ENCODE measurements around the gene ZNF217.

DNA sequence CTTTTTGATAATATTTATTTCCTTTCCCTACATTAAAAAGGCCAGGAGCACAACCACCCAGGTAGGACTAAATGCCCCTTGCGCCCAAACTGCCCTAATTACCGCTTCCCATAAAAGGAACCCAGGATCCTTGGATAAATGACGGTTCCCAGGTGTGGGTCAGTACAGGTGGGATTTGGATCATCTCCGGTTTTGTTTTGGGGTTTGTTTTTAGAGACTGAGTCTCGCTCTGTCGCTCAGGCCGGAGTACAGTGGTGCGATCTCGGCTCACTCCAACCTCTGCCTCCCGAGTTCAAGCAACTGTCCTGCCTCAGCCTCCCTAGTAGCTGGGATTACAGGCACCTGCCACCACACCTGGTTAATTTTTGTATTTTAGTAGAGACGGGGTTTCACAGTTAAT lies 28.4 kb downstream of the ZNF217 start:
- TF ChIP-seq, protein P1, sequence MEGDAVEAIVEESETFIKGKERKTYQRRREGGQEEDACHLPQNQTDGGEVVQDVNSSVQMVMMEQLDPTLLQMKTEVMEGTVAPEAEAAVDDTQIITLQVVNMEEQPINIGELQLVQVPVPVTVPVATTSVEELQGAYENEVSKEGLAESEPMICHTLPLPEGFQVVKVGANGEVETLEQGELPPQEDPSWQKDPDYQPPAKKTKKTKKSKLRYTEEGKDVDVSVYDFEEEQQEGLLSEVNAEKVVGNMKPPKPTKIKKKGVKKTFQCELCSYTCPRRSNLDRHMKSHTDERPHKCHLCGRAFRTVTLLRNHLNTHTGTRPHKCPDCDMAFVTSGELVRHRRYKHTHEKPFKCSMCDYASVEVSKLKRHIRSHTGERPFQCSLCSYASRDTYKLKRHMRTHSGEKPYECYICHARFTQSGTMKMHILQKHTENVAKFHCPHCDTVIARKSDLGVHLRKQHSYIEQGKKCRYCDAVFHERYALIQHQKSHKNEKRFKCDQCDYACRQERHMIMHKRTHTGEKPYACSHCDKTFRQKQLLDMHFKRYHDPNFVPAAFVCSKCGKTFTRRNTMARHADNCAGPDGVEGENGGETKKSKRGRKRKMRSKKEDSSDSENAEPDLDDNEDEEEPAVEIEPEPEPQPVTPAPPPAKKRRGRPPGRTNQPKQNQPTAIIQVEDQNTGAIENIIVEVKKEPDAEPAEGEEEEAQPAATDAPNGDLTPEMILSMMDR (IDR thresholded peaks at IDR 0.05), result no peak
- TF ChIP-seq POLR2A (IDR thresholded peaks at IDR 0.05) (no peak), POLR2AphosphoS5 (IDR thresholded peaks at IDR 0.05; ENCODE audit: insufficient read depth in 1 of 2, low read depth in 1 of 2) (no peak)

Data from vagina (tissue), 2 donors.